GM21381 (cell line): ENCODE data around the gene CRACR2B.

Experiments used
- ATAC-seq: cut with Tn5 transposase; IDR thresholded peaks from one replicate; pipeline ENCODE4 v1.9.1; 2021; ENCODE audit warnings: mild to moderate bottlenecking, moderate library complexity; ENCODE audit not compliant: unreplicated experiment

The CRACR2B gene

DNA sequence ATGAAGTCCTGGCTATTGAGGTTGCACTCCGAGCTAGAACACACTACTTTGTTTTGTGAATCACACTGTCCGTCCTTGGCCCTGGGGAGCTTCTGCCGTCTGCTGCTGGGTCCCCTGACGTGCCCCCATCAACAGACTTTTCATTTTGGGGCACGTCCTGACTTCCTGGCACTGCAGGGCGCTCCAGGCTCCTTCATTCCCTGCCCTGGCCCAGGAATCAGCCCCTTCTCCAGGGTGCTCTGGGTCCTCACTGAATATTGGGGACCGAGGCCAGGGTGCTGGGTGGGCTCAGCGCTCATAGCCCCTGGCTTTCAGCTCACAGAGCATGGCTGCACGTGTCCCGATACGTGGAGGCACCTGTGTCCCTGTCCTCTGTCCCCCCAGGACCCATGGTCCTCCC is 37.2 kb downstream of the CRACR2B start:
- no peak for ATAC-seq

DNA sequence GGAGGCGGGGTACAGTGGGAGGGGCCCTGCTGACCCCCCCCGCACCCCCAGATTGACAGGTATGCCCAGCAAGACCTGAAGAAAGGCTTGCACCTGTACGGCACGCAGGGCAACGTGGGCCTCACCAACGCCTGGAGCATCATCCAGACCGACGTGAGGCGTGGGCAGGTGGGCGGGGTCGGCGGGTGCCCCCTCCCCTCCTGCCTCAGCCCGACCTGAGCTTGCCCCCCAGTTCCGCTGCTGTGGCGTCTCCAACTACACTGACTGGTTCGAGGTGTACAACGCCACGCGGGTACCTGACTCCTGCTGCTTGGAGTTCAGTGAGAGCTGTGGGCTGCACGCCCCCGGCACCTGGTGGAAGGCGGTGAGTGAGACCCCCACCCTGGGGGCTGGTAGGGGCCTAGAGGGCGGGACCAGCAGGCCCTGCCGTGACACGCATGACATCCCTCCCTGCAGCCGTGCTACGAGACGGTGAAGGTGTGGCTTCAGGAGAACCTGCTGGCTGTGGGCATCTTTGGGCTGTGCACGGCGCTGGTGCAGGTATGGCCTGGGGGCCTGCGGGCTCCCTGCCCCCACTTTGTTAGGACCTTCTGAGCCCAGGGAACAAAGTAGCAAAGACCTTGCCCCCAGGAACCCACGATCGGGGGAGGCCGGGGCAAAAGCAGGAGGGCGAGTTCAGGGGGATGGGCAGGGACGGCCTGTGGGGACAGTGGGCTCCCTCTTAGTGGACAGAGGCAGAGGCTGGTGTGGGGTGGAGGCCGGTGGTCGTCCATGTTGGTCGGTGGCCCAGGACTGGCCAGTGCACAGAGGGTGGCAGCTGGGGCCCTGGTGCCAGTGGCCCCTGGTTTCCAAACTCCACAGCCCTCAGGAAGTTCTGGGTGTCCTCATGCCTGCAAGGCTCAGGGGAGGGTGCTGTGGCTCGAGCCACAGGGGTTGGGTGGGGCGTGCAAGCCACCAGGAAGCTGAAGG is 38.0 kb downstream of the CRACR2B start:
- ATAC-seq = no peak

DNA sequence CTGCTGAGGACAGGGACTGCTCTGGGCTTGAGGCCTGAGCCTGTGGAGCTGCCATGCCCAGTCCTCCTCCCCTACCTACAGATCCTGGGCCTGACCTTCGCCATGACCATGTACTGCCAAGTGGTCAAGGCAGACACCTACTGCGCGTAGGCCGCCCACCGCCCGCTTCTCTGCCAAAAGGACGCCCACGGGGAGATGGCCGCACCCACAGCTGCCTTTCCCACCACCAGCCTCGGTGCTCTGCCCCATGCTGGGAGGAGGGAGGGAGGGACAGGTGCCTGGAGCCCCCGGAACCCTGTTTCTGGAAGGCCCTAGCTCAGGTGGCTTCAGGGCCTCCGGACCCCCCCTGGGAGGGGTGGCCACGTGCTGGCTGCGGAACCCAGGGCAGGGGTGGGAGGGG is 38.8 kb downstream of the CRACR2B start:
- no peak for ATAC-seq

DNA sequence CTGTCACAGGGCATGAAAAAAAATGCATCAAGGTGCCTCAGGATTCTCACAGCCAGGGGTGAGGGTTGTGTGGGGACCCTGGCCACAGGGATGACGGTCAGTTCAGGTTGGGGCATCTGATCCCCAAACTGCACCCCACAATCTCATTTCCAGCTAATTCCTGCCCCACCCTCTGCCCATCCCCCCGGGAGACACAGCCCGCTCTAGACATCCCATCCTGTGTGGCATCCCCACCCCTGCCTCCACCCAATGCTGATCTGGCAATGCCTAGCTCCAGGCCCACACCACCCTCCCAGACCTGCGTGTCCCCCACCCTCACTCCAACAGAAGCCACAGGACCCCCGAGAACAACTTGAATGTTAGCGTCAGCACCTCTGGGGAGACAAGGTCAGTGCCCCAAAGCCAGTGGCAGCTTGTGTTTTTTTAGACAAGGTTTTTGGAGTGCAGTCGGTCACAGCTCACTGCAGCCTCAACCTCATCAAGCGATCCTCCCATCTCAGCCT is 40.2 kb downstream of the CRACR2B start:
- ATAC-seq = no peak

DNA sequence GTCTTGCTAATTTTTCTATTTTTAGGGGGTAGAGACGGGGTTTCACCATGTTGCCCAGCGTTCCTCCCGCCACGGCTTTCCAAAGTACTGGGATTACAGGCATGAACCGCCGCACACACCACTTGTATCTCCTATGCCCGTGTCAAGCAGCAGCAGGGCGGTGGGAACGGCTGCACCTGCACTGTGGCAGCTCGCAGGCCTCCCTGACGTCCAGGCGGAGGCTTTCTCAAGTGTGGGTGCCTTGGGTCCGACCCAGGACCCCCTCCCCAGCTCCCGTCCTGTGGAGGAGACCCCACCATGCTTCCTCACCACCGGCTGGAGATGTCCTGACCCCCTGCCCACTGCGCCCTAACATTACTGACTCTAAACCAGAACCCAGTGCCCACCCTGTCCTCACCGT is 40.7 kb downstream of the CRACR2B start:
- no peak for ATAC-seq

DNA sequence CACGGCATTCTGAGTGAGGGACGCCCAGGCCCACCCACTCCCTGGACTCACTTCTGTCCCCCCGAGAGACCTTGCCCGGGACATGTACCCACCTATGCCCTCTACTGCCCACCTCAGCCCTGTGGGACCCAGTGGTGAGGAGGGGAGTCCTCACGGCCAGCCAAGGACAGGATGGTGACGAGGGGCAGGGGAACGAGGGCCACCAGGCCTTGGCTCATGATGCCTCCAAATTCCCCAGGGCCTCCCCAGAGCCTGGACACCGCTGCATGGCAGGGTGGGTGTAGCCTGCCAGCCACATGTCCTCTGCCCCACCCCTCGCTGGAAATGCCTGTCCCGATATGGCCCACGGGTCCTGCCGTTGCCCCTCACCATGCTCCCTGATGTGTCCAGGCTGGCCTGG is 41.1 kb downstream of the CRACR2B start:
- no peak for ATAC-seq

DNA sequence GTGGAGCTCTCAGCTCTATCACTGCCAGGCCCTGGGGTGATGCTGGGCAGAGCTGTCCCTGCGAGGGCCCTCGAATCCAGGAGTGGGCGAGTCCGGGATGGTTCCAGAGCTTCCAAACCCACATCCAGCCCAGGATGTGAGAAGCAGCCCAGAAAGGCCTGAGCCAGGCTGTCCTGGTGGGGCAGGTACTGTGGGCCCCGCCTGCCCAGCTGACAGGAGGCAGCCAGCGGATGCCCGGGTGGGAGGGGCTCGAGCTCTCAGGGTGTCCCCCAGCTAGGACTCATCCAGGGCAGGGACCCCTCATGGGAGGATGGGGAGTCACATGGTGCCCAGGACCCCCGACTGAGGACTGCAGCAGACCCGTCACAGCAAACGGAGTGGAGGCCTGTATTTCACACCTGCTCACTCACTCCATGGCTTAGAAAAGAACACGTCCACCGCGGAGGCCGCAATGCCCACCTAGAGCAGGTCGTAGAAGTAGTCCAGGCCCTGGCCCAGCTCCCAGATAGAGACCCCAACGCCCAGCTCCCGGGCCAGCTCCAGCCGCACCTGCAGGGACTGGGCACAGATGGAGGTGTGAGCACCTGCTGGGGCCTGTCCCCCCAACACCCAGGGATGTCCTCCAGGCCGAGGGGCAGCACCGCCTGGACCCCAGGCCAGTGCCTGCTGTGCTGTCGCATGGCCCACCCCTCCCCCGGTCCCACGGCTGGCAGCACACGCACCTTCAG is 41.8 kb downstream of the CRACR2B start:
- no peak for ATAC-seq

DNA sequence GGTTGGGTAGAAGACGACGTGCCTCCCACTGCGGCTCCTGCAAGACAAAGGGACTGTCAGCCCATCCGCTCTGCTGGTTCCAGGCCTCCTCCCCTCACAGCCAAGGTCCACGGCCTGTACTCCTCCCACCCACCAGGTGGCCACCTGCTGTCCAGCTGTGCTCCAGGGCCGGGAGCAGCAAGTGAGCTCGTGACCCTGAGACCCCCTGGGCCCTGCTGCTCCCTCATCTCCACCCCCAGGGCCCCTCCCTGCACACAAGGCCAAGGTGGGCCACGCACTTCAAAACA is 42.4 kb downstream of the CRACR2B start:
- ATAC-seq = no peak

DNA sequence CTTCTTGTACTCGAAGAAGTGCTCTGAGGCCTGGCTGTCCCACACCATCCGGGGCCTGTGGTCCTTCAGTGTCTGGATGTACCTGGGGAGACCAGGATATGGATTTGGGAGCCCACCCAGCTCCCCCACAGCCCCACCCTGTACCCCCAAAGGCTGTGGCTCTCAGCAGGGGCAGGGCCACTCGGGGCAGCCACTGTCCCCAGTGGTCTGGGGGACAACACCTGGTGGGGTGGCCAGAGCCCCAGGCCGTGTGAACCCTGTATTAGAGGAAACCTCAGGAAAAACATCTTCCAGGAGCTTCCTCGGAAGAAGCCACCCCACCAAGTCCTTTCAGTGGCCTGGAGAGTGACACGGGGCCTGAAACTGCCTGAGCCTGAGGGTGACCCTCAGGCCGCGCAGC is 42.7 kb downstream of the CRACR2B start:
- ATAC-seq = no peak

DNA sequence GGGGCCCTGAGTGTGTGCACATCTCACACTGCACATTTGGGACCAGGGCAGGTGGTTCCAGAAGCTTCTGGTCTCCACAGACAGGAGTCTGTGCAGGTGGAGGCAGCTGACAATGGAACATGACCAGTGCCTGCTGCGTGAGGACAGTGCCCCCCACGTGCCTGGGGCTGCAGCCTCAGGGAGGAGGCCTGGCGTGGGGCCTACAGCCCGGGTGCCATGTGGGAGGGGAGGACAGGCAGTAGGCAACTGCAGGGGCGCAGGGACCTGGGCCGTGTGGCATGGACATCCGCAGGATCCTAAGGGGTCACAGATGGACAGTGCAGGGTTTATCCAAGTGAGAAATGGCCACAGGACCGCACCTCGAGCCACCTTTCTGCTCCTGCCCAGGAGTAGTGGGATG is 43.8 kb downstream of the CRACR2B start:
- no peak for ATAC-seq

DNA sequence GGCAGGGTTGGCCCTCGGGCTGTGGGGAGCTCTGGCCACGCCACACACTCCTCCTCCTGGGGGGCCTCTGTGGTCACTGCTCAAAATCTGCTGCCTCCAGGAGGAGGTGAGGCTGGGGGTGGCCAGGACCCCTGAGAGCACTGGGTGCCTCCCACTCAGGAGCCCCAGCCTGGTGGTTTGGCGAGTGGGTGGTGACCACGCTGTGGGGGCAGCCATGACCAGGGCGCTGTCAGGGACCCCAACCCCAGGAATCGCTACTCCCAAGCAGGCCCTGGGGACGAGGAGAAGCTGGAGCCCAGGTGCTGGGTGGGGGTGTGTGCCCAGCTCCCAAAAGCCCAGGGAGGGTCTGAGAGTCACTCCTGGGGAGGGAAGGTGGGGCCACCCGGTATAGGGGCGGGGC is 45.1 kb downstream of the CRACR2B start:
- ATAC-seq = no peak

DNA sequence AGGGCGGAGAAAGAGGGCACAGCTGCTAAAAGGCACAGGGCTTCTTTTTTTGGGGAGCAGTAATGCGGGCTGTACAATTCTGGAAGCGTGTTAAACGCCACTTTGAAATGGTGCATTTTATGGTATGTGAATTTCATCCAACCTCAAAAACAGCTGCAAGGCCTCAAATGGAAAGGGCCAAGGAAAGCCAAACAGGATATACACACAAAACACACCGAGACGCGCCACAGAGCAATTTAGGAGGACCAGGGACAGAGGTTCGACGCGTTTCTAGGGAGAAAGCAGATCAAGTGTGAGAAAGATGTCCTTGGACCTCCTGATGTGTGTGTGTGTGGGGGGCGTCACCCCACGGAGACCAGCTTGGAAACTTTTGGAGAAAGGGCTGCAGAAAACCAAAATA is 46.0 kb downstream of the CRACR2B start:
- ATAC-seq = no peak

DNA sequence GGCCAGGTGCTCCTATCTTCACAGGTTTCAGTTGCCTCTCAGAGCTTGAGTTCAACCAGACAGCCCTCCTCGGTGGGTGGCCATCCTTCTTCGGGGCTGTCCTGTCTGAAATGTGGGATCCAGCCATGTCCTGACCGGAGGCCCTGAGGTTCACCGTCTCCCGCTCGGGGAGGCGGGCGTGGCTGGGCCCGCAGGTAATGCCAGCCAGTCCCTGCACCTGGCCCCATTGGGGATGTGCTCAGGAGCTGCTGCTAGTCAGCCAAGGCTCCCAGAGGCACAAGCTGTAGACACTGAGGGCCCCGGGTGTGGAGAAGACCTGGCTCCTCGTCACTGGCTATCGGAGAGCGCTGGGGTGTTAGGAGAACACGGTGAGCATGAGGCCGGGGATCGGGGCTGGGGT is 47.5 kb downstream of the CRACR2B start:
- no peak for ATAC-seq

DNA sequence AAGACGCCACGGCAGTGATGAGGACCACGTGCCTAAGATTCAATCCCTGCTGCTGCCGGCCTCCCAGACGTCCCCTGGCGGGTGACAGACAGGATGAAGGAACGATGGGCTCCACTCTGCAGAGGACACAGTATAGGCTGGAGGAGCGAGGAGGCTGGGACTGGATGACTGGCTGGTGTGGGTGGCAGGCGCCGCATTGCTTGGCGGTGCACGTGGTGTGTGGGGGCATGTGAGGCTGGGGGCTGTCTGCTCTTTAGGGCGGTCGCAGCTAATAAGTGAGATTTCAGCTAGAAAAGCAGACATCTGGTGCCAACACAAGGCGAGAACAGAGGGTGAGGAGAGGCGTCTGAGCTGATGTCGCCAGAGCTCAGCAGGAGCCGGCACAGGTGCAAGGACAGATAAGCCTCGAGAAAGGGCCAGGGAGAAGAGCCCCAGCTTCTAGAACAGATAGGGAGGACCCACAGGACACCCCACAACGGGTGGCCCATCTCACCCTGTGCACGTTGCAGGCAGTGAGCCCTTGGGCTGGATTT is 48.1 kb downstream of the CRACR2B start:
- ATAC-seq = no peak

DNA sequence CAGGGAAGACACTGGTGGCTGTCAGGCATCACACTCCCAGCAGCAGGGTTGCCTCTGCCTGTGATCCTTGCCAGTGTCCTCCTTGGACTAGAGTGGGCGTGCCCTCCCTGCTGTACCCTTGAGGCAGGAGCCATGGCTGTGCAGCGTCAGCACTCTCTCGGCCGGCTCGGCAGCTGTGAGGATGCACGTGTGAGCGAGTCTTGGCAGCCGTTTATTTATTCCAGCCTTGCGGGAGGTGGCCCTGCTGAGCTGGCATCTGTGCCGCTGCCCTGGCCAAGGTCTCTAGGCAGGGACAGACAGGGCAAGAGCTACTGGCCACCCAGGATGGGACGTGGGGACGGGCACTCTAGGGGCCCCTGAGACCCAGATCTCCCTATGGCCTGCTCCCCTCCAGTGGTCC is 48.8 kb downstream of the CRACR2B start:
- ATAC-seq = no peak

DNA sequence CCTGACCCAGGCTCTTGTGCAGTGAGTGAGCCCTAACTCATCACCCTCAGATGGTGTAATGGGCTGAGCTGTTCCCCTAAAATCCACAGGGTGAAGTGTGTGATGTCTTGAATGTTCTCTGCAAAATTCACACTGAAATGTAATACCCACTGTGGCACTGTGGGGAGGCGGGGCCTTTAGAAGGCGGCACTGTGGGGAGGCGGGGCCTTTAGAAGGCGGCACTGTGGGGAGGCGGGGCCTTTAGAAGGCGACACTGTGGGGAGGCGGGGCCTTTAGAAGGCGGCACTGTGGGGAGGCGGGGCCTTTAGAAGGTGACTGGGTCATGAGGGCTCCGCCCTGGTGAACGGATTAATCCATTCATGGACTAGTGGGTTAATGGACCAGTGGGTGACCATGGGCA is 49.8 kb downstream of the CRACR2B start:
- no peak for ATAC-seq

DNA sequence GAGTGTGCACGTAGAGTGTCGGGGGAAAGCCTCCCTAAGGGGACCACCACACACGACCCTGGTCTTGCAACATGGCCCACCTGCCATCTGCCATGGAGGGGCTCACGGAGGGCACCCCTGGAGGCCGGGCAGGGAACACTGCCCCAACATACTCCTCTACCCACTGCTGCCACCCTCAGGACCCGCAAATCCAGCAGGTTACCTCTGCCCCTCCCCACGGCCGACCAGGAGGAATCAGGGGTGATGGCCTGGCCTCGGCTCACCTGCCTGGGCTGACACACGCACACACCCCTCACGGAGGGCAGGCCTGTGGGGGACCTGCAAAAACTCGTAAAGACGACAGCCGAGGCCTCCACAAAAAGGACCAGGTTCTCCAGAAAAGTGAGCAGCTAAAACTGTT is 52.7 kb downstream of the CRACR2B start:
- no peak for ATAC-seq
